ENCODE data around the gene CHRNA10.

CHRNA10 gene

GRCh38 chr11:3626250-3626960, 44.8 kb downstream of the CHRNA10 start:
- Histone ChIP-seq H3K9me3 (ENCODE audit: insufficient read depth, low read depth, low read length) (no peaks in the 10 kb centered on the region), H3K79me2 (ENCODE audit: insufficient read depth, low read length) (no peaks in the 10 kb centered on the region), H3K4me3 (ENCODE audit: low read length, poor library complexity, severe bottlenecking) (no peak overlapping the region), H2AFZ (ENCODE audit: low read length) (no peak overlapping the region), H3K4me2 (ENCODE audit: low read depth, low read length, poor library complexity, severe bottlenecking) (no peak overlapping the region), H3F3A (ENCODE audit: low read depth) (no peaks in the 10 kb centered on the region), H4K20me1 (ENCODE audit: insufficient read depth, low read length, poor library complexity, severe bottlenecking) (no peaks in the 10 kb centered on the region), H3K36me3 (ENCODE audit: insufficient read depth, low read length) (no peaks in the 10 kb centered on the region), H3K27me3 (ENCODE audit: insufficient read depth, low read length, poor library complexity, severe bottlenecking) (no peaks in the 10 kb centered on the region), H3K4me1 (ENCODE audit: insufficient read depth, low read length, poor library complexity, severe bottlenecking) (no peaks in the 10 kb centered on the region), H3K9me2 (replicated peaks; ENCODE audit: low read depth, low read length) (no peaks in the 10 kb centered on the region), H3K9ac (ENCODE audit: low read depth, low read length, poor library complexity, severe bottlenecking) (no peak overlapping the region)
- no peak for TF ChIP-seq CTCF (conservative IDR thresholded peaks at IDR 0.05; ENCODE audit: low read length)
- no peak for TF ChIP-seq EZH2phosphoT487 (IDR thresholded peaks at IDR 0.05; ENCODE audit: borderline replicate concordance)

- Histone ChIP-seq H3K27me3 (ENCODE audit: insufficient read depth, low read length, poor library complexity, severe bottlenecking) (no peaks in the 10 kb centered on the region), H3K4me2 (ENCODE audit: low read depth, low read length, poor library complexity, severe bottlenecking) (no peak overlapping the region), H3K9me2 (replicated peaks; ENCODE audit: low read depth, low read length) (no peaks in the 10 kb centered on the region), H3K4me3 (ENCODE audit: low read length, poor library complexity, severe bottlenecking) (no peak overlapping the region), H4K20me1 (ENCODE audit: insufficient read depth, low read length, poor library complexity, severe bottlenecking) (no peaks in the 10 kb centered on the region), H3K36me3 (ENCODE audit: insufficient read depth, low read length) (no peaks in the 10 kb centered on the region), H2AFZ (ENCODE audit: low read length) (no peak overlapping the region), H3K9me3 (ENCODE audit: insufficient read depth, low read depth, low read length) (no peaks in the 10 kb centered on the region), H3K79me2 (ENCODE audit: insufficient read depth, low read length) (no peaks in the 10 kb centered on the region), H3K4me1 (ENCODE audit: insufficient read depth, low read length, poor library complexity, severe bottlenecking) (no peaks in the 10 kb centered on the region), H3F3A (ENCODE audit: low read depth) (no peaks in the 10 kb centered on the region), H3K9ac (ENCODE audit: low read depth, low read length, poor library complexity, severe bottlenecking) (no peak overlapping the region)
- TF ChIP-seq EZH2phosphoT487 (IDR thresholded peaks at IDR 0.05; ENCODE audit: borderline replicate concordance) (no peak), CTCF (conservative IDR thresholded peaks at IDR 0.05; ENCODE audit: low read length) (no peak)
Observed at GRCh38 chr11:3623767-3624458, 47.3 kb downstream of the CHRNA10 start.

- Histone ChIP-seq H2AFZ (ENCODE audit: low read length) (no peak overlapping the region), H3K36me3 (ENCODE audit: insufficient read depth, low read length) (no peaks in the 10 kb centered on the region), H3K9me2 (replicated peaks; ENCODE audit: low read depth, low read length) (no peaks in the 10 kb centered on the region), H3K4me1 (ENCODE audit: insufficient read depth, low read length, poor library complexity, severe bottlenecking) (no peaks in the 10 kb centered on the region), H3K79me2 (ENCODE audit: insufficient read depth, low read length) (no peaks in the 10 kb centered on the region), H3K9ac (ENCODE audit: low read depth, low read length, poor library complexity, severe bottlenecking) (no peak overlapping the region), H3F3A (ENCODE audit: low read depth) (no peaks in the 10 kb centered on the region), H4K20me1 (ENCODE audit: insufficient read depth, low read length, poor library complexity, severe bottlenecking) (no peaks in the 10 kb centered on the region), H3K27me3 (ENCODE audit: insufficient read depth, low read length, poor library complexity, severe bottlenecking) (no peaks in the 10 kb centered on the region), H3K4me2 (ENCODE audit: low read depth, low read length, poor library complexity, severe bottlenecking) (no peak overlapping the region), H3K9me3 (ENCODE audit: insufficient read depth, low read depth, low read length) (no peaks in the 10 kb centered on the region), H3K4me3 (ENCODE audit: low read length, poor library complexity, severe bottlenecking) (no peak overlapping the region)
- no peak for TF ChIP-seq CTCF (conservative IDR thresholded peaks at IDR 0.05; ENCODE audit: low read length)
- TF ChIP-seq EZH2phosphoT487 (IDR thresholded peaks at IDR 0.05; ENCODE audit: borderline replicate concordance) = no peak
Observed at GRCh38 chr11:3623121-3623520, 48.1 kb downstream of the CHRNA10 start.
